Measurements from ENCODE around the gene PRR9.

GRCh38 chr1:153231363-153231762 is 14.0 kb downstream of the PRR9 start:
- TF ChIP-seq YY1 (tag by site-specific recombination; IDR thresholded peaks at IDR 0.05): no peak
- no peak for TF ChIP-seq ZNF37A (tag by site-specific recombination; IDR thresholded peaks at IDR 0.05)
- TF ChIP-seq CTCF (tag by site-specific recombination; IDR thresholded peaks at IDR 0.05): no peak
- TF ChIP-seq TCF7L2 (IDR thresholded peaks at IDR 0.05; ENCODE audit: borderline replicate concordance, low read depth, low read length): no peak
- TF ChIP-seq ZNF513 (tag by site-specific recombination; IDR thresholded peaks at IDR 0.05): no peak
- TF ChIP-seq ZNF274 (IDR thresholded peaks at IDR 0.05; ENCODE audit: low read length): no peak
- TF ChIP-seq ZNF274 (tag by site-specific recombination; IDR thresholded peaks at IDR 0.05; ENCODE audit: borderline replicate concordance): no peak
- no peak for TF ChIP-seq SETDB1 (IDR thresholded peaks at IDR 0.05; ENCODE audit: insufficient read length, low read length)

Data from HEK293 (cell line).